PFSK-1 (cell line): ENCODE results near the gene SDK1.

Source experiments
- FOXP2 ChIP-seq: optimal IDR thresholded peaks from 2 replicates; pipeline ENCODE3; 2011; ENCODE audit warnings: borderline replicate concordance, control low read depth, inconsistent platforms; ENCODE audit not compliant: insufficient read depth; ENCODE audit errors: extremely low read length, extremely low read depth
- POLR2AphosphoS5 ChIP-seq: IDR thresholded peaks from 2 replicates; pipeline ENCODE4 v1.6.1; 2012; ENCODE audit warnings: low read depth, mild to moderate bottlenecking, control low read depth, low read length, moderate library complexity
- SIN3A ChIP-seq: IDR thresholded peaks from 2 replicates; pipeline ENCODE4 v1.6.1; 2012; ENCODE audit warnings: mild to moderate bottlenecking, low read length, moderate library complexity, borderline replicate concordance; ENCODE audit not compliant: insufficient read depth
- TAF1 ChIP-seq: IDR thresholded peaks from 2 replicates; pipeline ENCODE4 v1.6.1; 2012; ENCODE audit warnings: low read length, control low read depth, borderline replicate concordance; ENCODE audit not compliant: insufficient read depth
- TF ChIP-seq, protein P1 (sequence below), 2 experiments: IDR thresholded peaks; 2 replicates each; pipeline versions ENCODE4 v1.6.1 to v1.8.0; 2011 to 2012; ENCODE audit warnings: low read depth in 2 of 2, low read length in 2 of 2, control low read depth in 1 of 2, inconsistent platforms in 1 of 2, mild to moderate bottlenecking in 1 of 2, moderate library complexity in 1 of 2; ENCODE audit not compliant: insufficient read depth in 1 of 2

Gene SDK1

DNA sequence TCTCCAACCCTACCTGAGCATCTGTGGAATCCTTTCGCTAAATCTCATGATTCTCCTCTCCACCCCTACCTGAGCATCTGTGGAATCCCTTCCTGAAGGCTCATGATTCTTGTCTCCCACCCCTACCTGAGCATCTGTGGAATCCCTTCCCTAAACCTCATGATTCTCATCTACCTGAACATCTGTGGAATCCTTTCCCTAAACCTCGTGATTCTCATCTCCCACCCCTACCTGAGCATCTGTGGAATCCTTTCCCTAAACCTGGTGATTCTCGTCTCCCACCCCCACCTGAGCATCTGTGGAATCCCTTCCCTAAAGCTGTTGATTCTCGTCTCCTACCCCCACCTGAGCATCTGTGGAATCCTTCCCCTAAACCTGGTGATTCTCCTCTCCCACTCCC lies 342.0 kb downstream of the SDK1 start:
- TF ChIP-seq POLR2AphosphoS5 (no peak), FOXP2 (no peak), TAF1 (no peak), SIN3A (no peak)
- TF ChIP-seq, protein P1, sequence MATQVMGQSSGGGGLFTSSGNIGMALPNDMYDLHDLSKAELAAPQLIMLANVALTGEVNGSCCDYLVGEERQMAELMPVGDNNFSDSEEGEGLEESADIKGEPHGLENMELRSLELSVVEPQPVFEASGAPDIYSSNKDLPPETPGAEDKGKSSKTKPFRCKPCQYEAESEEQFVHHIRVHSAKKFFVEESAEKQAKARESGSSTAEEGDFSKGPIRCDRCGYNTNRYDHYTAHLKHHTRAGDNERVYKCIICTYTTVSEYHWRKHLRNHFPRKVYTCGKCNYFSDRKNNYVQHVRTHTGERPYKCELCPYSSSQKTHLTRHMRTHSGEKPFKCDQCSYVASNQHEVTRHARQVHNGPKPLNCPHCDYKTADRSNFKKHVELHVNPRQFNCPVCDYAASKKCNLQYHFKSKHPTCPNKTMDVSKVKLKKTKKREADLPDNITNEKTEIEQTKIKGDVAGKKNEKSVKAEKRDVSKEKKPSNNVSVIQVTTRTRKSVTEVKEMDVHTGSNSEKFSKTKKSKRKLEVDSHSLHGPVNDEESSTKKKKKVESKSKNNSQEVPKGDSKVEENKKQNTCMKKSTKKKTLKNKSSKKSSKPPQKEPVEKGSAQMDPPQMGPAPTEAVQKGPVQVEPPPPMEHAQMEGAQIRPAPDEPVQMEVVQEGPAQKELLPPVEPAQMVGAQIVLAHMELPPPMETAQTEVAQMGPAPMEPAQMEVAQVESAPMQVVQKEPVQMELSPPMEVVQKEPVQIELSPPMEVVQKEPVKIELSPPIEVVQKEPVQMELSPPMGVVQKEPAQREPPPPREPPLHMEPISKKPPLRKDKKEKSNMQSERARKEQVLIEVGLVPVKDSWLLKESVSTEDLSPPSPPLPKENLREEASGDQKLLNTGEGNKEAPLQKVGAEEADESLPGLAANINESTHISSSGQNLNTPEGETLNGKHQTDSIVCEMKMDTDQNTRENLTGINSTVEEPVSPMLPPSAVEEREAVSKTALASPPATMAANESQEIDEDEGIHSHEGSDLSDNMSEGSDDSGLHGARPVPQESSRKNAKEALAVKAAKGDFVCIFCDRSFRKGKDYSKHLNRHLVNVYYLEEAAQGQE (IDR thresholded peaks at IDR 0.05; ENCODE audit: insufficient read depth in 1 of 2, low read depth in 2 of 2, low read length in 2 of 2), result no peak

DNA sequence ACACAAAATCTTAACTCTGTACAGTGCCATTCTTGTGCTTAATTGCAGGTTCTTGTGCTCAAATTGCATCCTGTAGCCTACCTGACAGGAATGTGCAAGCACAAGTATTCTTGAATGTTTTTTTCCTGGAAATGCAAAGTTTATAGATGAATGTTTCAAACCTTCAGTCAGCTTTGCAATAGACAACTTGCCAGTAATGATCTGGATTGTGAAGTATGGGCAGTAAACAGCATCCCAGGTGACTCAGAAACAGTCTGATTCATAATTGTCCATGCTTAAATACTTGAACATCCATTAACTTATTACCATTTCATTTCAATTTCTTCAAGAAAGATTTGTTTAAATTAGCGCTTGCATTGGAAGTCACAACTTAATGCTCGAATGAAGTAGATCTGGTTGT lies 347.2 kb downstream of the SDK1 start:
- TF ChIP-seq POLR2AphosphoS5, result no peak
- no peak for TF ChIP-seq FOXP2
- TF ChIP-seq SIN3A, result no peak
- TF ChIP-seq, protein P1 (IDR thresholded peaks at IDR 0.05; ENCODE audit: insufficient read depth in 1 of 2, low read depth in 2 of 2, low read length in 2 of 2), result no peak

DNA sequence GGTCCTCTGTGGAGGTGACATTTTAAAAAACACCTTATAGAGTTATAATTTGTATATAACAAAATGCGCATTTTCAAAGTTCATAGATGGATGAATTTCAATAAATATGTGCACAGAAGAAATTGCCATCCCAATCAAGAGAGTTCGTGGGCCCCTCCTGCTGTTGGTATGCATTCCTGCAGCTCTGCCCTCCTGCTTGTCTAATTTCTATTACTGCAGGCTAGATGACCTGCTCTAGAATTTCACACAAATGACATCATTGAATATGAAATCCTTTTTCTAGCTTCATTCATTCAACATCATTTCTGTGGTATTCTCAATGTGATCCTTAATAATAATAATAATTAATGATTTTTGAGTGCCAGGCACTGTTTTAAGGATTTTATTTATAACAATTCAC lies 348.2 kb downstream of the SDK1 start:
- no peak for TF ChIP-seq TAF1
- no peak for TF ChIP-seq POLR2AphosphoS5
- TF ChIP-seq, protein P1 (IDR thresholded peaks at IDR 0.05; ENCODE audit: insufficient read depth in 1 of 2, low read depth in 2 of 2, low read length in 2 of 2), result no peak
- TF ChIP-seq SIN3A, result no peak
- TF ChIP-seq FOXP2, result no peak

DNA sequence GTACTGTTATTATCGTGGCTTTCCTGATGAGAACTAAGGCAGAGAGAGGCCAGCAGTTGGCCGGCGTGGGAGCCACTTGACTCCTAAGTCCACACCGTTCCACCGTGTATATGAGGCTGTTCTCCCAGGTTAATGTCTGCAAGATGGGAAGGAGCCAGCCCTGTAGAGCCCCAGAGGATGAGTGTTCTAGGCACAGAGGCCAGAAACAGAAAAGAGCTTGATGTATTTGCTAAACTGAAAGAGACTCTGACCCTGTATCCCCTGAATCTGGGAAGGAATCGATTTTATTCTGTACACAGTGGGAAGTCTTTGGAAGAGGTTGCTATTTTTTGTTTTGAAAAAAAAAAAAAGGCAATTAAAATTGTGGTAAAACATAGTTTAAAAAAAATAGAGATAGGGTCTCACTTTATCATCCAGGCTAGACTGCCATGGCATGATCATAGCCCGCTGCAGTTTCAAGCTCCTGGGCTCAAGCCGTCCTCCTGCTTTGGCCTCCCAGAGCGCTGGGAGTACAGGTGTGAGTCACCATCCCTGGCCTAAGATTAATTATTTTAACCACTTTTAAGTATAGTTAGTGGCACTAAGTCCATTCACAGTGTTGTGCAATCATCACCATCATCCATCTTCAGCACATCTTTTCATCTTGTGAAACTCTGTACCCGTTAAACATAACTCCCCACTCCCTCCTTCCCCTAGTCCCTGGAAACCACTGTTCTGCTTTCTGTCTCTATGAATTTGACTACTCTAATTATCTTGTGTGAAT lies 348.8 kb downstream of the SDK1 start:
- TF ChIP-seq FOXP2, result no peak
- no peak for TF ChIP-seq TAF1
- TF ChIP-seq SIN3A, result no peak
- no peak for TF ChIP-seq POLR2AphosphoS5
- TF ChIP-seq, protein P1 (IDR thresholded peaks at IDR 0.05; ENCODE audit: insufficient read depth in 1 of 2, low read depth in 2 of 2, low read length in 2 of 2), result no peak

DNA sequence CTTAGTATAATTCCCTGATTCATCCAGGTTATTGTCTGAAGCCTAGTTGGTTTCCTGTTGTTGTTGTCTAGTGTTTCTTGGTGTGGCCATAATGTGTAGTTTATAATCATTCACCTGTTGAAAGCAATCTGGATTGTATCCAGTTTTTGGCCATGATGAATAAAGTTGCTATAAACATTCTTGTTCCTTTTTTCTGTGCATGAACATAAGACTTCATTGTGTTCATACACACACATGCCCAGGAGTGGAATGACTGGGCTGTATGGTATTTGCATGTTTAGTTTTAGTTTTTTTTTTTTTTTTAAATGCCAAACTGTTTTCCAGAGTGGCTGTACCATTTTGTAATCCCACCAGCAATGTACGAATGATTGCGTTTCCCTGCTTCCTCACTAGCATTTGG lies 349.8 kb downstream of the SDK1 start:
- TF ChIP-seq POLR2AphosphoS5 (no peak), TAF1 (no peak), SIN3A (no peak), FOXP2 (no peak)
- TF ChIP-seq, protein P1 (IDR thresholded peaks at IDR 0.05; ENCODE audit: insufficient read depth in 1 of 2, low read depth in 2 of 2, low read length in 2 of 2), result no peak
